MCF 10A (cell line): ENCODE measurements around the gene POFUT2. TPM values are rescaled to one million over a fixed set of nuclear protein-coding genes. Genes with fewer than 3 reads are reported as not detected.
A peak's percentile ranks its signal among the peaks of the same experiment; 100 is the strongest.

Experiments
- BruUV-seq: library from RNA; stranded (reverse); fragments of 400-500 nt; replicated peaks from 2 replicates; lab custom pipeline; 2021; lab: Mats Ljungman, UMichigan
- CTCF ChIA-PET: fragments of 300-600 bp; sonication (Branson Sonifier 250); formaldehyde crosslinking; extraction: SDS; loops from one replicate; lab custom pipeline; 2021; ENCODE audit warnings: antibody characterized with exemption, inconsistent platforms; lab: Yijun Ruan, JAX
- POLR2A ChIA-PET: fragments of 300-600, 350-650 bp; sonication (Branson Sonifier 250); formaldehyde crosslinking; extraction: SDS; loops from one replicate; lab custom pipeline; 2020; ENCODE audit warnings: antibody characterized with exemption, inconsistent platforms; lab: Yijun Ruan, JAX
- DNase-seq: peaks from one replicate; pipeline ENCODE4 v3.0.0-alpha.2; 2018; ENCODE audit not compliant: unreplicated experiment
- H3K27ac Mint-ChIP-seq: one replicate; pipeline ENCODE4 v1.8.0; 2022; ENCODE audit warnings: mild to moderate bottlenecking, low read depth, mixed read lengths; ENCODE audit not compliant: unreplicated experiment
- H3K27me3 Mint-ChIP-seq: one replicate; pipeline ENCODE4 v1.8.0; 2022; ENCODE audit warnings: mixed read lengths; ENCODE audit not compliant: insufficient read depth, unreplicated experiment
- H3K36me3 Mint-ChIP-seq: one replicate; pipeline ENCODE4 v1.8.0; 2022; ENCODE audit warnings: mild to moderate bottlenecking, moderate library complexity, mixed read lengths; ENCODE audit not compliant: insufficient read depth, unreplicated experiment
- H3K4me1 Mint-ChIP-seq: one replicate; pipeline ENCODE4 v1.8.0; 2022; ENCODE audit warnings: mixed read lengths; ENCODE audit not compliant: insufficient read depth, unreplicated experiment
- H3K4me3 Mint-ChIP-seq: one replicate; pipeline ENCODE4 v1.8.0; 2022; ENCODE audit warnings: mild to moderate bottlenecking, moderate library complexity, mixed read lengths; ENCODE audit not compliant: unreplicated experiment
- H3K9me3 Mint-ChIP-seq: one replicate; pipeline ENCODE4 v1.8.0; 2022; ENCODE audit warnings: mixed read lengths; ENCODE audit not compliant: unreplicated experiment
- intact Hi-C: fragments of 100-400 bp; cut with micrococcal nuclease; formaldehyde crosslinking; loops from 2 replicates; pipeline ENCODE4 v1.14.1; 2022
- total RNA-seq: library from RNA; stranded (reverse); gene quantifications from 2 replicates; pipeline ENCODE4 v1.2.3, GENCODE V29; 2022
- TF ChIP-seq, protein P1 (sequence below): fragments of 200-600 bp; IDR thresholded peaks from one replicate; pipeline ENCODE4 v1.8.0; 2022; ENCODE audit warnings: antibody characterized with exemption, mild to moderate bottlenecking; ENCODE audit not compliant: unreplicated experiment

POFUT2 gene
- total RNA-seq, 1 experiment from 2014 or later: 25.2 TPM

DNA sequence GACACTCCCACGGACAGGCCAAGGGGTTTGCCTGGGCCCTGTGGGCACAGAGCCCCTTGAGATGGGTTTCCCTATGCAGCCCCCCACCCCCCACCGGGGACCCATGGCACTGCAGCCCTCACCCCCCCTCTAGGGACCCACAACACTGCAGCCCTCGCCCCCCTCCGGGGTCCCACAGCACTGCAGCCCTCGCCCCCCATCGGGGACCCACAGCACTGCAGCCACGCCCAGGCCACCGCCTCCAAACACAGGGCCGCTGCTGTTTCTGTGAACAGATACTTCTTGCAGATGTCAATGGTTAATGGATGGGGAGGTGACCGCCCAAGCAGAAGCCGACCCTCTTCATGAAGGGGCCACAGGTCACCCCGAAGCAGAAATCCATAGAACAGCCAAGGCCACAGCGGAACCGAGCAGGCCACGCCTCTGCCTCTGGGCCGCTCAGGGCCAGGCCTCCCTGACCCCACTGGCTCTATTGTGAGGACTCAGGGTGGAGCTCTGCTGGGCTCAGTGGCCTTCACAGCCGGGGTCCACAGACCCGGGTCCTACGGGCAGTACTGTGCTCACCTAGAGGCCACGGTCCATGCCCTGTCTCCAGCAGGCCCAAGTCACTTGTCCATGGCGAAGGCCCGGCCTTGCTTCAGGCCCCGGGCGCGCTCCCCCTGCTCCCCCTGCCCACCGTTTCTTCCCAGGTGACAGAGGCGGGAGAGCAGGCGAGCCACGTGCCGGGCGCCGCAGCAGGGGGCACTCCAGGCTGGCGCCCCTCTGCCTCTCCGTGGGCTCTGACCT is 4.1 kb upstream of the POFUT2 start:
- ChIA-PET CTCF (interaction anchor here (0.6 to 3.0 kb wide), 9 partner anchors 14 to 544 kb away, joined by 3 to 26 read pairs (median 3); no protein-coding TSS in a partner anchor), POLR2A (interaction anchor here (0.6 to 1.4 kb wide), 6 partner anchors 11 to 399 kb away, joined by 3 read pairs; no protein-coding TSS in a partner anchor)
- peaks cover 14% of the 10 kb centered on the region for H3K36me3 Mint-ChIP-seq
- TF ChIP-seq, protein P1, sequence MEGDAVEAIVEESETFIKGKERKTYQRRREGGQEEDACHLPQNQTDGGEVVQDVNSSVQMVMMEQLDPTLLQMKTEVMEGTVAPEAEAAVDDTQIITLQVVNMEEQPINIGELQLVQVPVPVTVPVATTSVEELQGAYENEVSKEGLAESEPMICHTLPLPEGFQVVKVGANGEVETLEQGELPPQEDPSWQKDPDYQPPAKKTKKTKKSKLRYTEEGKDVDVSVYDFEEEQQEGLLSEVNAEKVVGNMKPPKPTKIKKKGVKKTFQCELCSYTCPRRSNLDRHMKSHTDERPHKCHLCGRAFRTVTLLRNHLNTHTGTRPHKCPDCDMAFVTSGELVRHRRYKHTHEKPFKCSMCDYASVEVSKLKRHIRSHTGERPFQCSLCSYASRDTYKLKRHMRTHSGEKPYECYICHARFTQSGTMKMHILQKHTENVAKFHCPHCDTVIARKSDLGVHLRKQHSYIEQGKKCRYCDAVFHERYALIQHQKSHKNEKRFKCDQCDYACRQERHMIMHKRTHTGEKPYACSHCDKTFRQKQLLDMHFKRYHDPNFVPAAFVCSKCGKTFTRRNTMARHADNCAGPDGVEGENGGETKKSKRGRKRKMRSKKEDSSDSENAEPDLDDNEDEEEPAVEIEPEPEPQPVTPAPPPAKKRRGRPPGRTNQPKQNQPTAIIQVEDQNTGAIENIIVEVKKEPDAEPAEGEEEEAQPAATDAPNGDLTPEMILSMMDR: no peak
- no peak overlapping the region for H3K27ac Mint-ChIP-seq
- intact Hi-C loops: loop anchor here (1.0 to 2.0 kb wide), 3 partner anchors 147 to 529 kb away; no protein-coding TSS in a partner anchor
- no peak overlapping the region for H3K4me3 Mint-ChIP-seq
- H3K9me3 Mint-ChIP-seq: no peaks in the 10 kb centered on the region
- no peak for DNase-seq
- no peaks in the 10 kb centered on the region for H3K27me3 Mint-ChIP-seq
- BruUV-seq: no TSS peak
- H3K4me1 Mint-ChIP-seq: peaks cover 9% of the 10 kb centered on the region

- peaks cover 9% of the 10 kb centered on the region for H3K4me1 Mint-ChIP-seq
- no peaks in the 10 kb centered on the region for H3K9me3 Mint-ChIP-seq
- H3K4me3 Mint-ChIP-seq: no peak overlapping the region
- POLR2A ChIA-PET: interaction anchor here (0.6 kb wide), 2 partner anchors 74 to 351 kb away, joined by 3 to 4 read pairs; partner anchors contain the start of gene SLX9
- H3K27me3 Mint-ChIP-seq: no peaks in the 10 kb centered on the region
- TF ChIP-seq, protein P1: no peak
- peak overlapping the region; percentile 35 for H3K27ac Mint-ChIP-seq
- intact Hi-C loops: no loop called here
- DNase-seq: peak; percentile 46
- H3K36me3 Mint-ChIP-seq: peaks cover 14% of the 10 kb centered on the region
- no TSS peak for BruUV-seq
- CTCF ChIA-PET: interaction anchor here (0.6 to 4.1 kb wide), 5 partner anchors 149 to 359 kb away, joined by 3 to 28 read pairs (median 25); no protein-coding TSS in a partner anchor
These were observed 3.4 kb upstream of the POFUT2 start for GRCh38 chr21:45290948-45291612.

- DNase-seq: no peak
- Mint-ChIP-seq H3K9me3 (no peaks in the 10 kb centered on the region), H3K27me3 (no peaks in the 10 kb centered on the region), H3K4me1 (peaks cover 9% of the 10 kb centered on the region), H3K36me3 (peaks cover 20% of the 10 kb centered on the region), H3K4me3 (no peak overlapping the region), H3K27ac (peak overlapping the region; percentile 35)
- intact Hi-C loops: no loop called here
- POLR2A ChIA-PET: interaction anchor here (0.6 to 0.7 kb wide), 3 partner anchors 75 to 416 kb away, joined by 3 read pairs; partner anchors contain the start of gene PTTG1IP
- TSS peak; percentile 19 for BruUV-seq
- TF ChIP-seq, protein P1: no peak
- CTCF ChIA-PET: interaction anchor here (0.6 to 4.1 kb wide), 9 partner anchors 100 to 297 kb away, joined by 3 to 28 read pairs (median 4); no protein-coding TSS in a partner anchor
These were observed 2.2 kb upstream of the POFUT2 start for GRCh38 chr21:45289655-45290515.
